SK-N-SH treated with all-trans-retinoic acid at 6 μM for 48 hours (cell line): Measurements from ENCODE around the gene XIAP.

Experiments
- ARNTL ChIP-seq: fragments of 450-650 bp; formaldehyde crosslinking; IDR thresholded peaks from 2 replicates; pipeline ENCODE4 v1.5.0; 2020; ENCODE audit warnings: low read depth, mild to moderate bottlenecking, moderate library complexity, borderline replicate concordance
- ISL1 ChIP-seq: fragments of 250-450 bp; sonication (Bioruptor Pico); IDR thresholded peaks from 2 replicates; pipeline ENCODE4 v2.1.2; 2022; ENCODE audit warnings: mild to moderate bottlenecking, moderate library complexity
- TCF4 ChIP-seq: fragments of 250-450 bp; sonication (Bioruptor Pico); IDR thresholded peaks from 2 replicates; pipeline ENCODE4 v1.8.0; 2021; ENCODE audit warnings: mild to moderate bottlenecking, moderate library complexity, borderline replicate concordance
- TOX ChIP-seq: fragments of 250-450 bp; sonication (Bioruptor Pico); IDR thresholded peaks from 2 replicates; pipeline ENCODE4 v1.8.0; 2021; ENCODE audit warnings: mild to moderate bottlenecking, moderate library complexity, borderline replicate concordance
- ZNF8 ChIP-seq: fragments of 450-650 bp; formaldehyde crosslinking; IDR thresholded peaks from 2 replicates; pipeline ENCODE4 v1.5.0; 2020; ENCODE audit warnings: mild to moderate bottlenecking, moderate library complexity
- TF ChIP-seq, protein P1 (sequence below): fragments of 250-450 bp; sonication (Bioruptor Pico); IDR thresholded peaks from 2 replicates; pipeline ENCODE4 v1.5.1; 2020; ENCODE audit warnings: low read depth, mild to moderate bottlenecking, moderate library complexity

DNA sequence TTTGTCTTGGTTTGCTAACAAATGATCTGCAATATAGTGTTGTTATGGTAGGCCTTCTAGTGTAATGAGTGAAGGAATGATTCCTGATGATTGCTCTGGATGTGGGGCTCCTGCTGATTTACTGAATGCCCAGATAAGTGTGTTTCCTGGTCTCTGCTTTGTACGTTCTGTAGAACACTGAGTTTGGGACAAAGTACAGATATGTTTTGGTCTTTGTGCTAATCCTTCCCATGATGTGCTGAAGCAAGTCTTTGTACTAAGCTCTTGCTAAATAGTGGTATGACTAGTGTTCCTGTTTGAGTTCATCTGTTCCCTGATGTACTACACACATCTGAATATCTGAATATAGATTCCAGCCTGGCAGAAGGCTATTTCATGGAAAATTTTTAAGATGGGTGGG is 36.9 kb upstream of the XIAP start:
- TF ChIP-seq ISL1 (CRISPR knock-in tag) = no peak
- no peak for TF ChIP-seq TCF4 (CRISPR knock-in tag)
- TF ChIP-seq, protein P1, sequence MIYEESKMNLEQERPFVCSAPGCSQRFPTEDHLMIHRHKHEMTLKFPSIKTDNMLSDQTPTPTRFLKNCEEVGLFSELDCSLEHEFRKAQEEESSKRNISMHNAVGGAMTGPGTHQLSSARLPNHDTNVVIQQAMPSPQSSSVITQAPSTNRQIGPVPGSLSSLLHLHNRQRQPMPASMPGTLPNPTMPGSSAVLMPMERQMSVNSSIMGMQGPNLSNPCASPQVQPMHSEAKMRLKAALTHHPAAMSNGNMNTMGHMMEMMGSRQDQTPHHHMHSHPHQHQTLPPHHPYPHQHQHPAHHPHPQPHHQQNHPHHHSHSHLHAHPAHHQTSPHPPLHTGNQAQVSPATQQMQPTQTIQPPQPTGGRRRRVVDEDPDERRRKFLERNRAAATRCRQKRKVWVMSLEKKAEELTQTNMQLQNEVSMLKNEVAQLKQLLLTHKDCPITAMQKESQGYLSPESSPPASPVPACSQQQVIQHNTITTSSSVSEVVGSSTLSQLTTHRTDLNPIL (CRISPR knock-in tag) = no peak
- TF ChIP-seq ZNF8 (CRISPR knock-in tag) = no peak
- TF ChIP-seq TOX (CRISPR knock-in tag) = no peak
- no peak for TF ChIP-seq ARNTL (CRISPR knock-in tag)
